Ishikawa (cell line): Measurements from ENCODE around the gene RD3L.

ENCODE experiments used
- CEBPB ChIP-seq: IDR thresholded peaks from 2 replicates; pipeline ENCODE4 v1.6.1; 2012
- CREB1 ChIP-seq: IDR thresholded peaks from 2 replicates; pipeline ENCODE4 v1.6.1; 2012; ENCODE audit warnings: low read depth
- EGR1 ChIP-seq: IDR thresholded peaks from 2 replicates; pipeline ENCODE4 v1.6.1; 2012
- EP300 ChIP-seq: IDR thresholded peaks from 2 replicates; pipeline ENCODE4 v1.6.1; 2012; ENCODE audit warnings: borderline replicate concordance
- FOXM1 ChIP-seq: IDR thresholded peaks from 2 replicates; pipeline ENCODE4 v1.6.1; 2012; ENCODE audit warnings: low read depth, borderline replicate concordance
- MAX ChIP-seq: IDR thresholded peaks from 2 replicates; pipeline ENCODE4 v1.6.1; 2012
- NFIC ChIP-seq: IDR thresholded peaks from 2 replicates; pipeline ENCODE4 v1.6.1; 2012
- RAD21 ChIP-seq: IDR thresholded peaks from 2 replicates; pipeline ENCODE4 v1.6.1; 2012; ENCODE audit warnings: low read depth
- REST ChIP-seq: IDR thresholded peaks from 2 replicates; pipeline ENCODE4 v1.6.1; 2012; ENCODE audit warnings: low read depth, mild to moderate bottlenecking
- TAF1 ChIP-seq: IDR thresholded peaks from 2 replicates; pipeline ENCODE4 v1.6.1; 2012; ENCODE audit warnings: low read depth, mild to moderate bottlenecking
- TCF12 ChIP-seq: IDR thresholded peaks from 2 replicates; pipeline ENCODE4 v1.6.1; 2012; ENCODE audit warnings: low read depth
- TEAD4 ChIP-seq: IDR thresholded peaks from 2 replicates; pipeline ENCODE4 v1.6.1; 2012
- USF1 ChIP-seq: IDR thresholded peaks from 2 replicates; pipeline ENCODE4 v1.6.1; 2012
- YY1 ChIP-seq: IDR thresholded peaks from 2 replicates; pipeline ENCODE4 v1.6.1; 2012; ENCODE audit warnings: low read depth
- ZBTB7A ChIP-seq: IDR thresholded peaks from 2 replicates; pipeline ENCODE4 v1.6.1; 2012; ENCODE audit warnings: low read depth

The RD3L gene

GRCh38 chr14:103898711-103899110, 43.6 kb downstream of the RD3L start:
- no peak for TF ChIP-seq ZBTB7A
- no peak for TF ChIP-seq CREB1
- TF ChIP-seq FOXM1: no peak
- no peak for TF ChIP-seq NFIC

GRCh38 chr14:103898204-103898603, 44.1 kb downstream of the RD3L start:
- no peak for TF ChIP-seq EGR1
- TF ChIP-seq CREB1: no peak
- no peak for TF ChIP-seq MAX
- TF ChIP-seq YY1: no peak
- no peak for TF ChIP-seq FOXM1
- no peak for TF ChIP-seq TCF12
- no peak for TF ChIP-seq EP300
- TF ChIP-seq TEAD4: no peak
- TF ChIP-seq REST: no peak
- TF ChIP-seq CEBPB: no peak
- no peak for TF ChIP-seq RAD21
- no peak for TF ChIP-seq ZBTB7A
- TF ChIP-seq NFIC: no peak

- TF ChIP-seq MAX (0 out of 2 replicates have a peak, but pooled peaks have one; percentile 22), YY1 (no peak), CEBPB (no peak), TCF12 (0 out of 2 replicates have a peak, but pooled peaks have one; percentile 18), TEAD4 (0 out of 2 replicates have a peak, but pooled peaks have one; percentile 21), RAD21 (no peak), EGR1 (no peak), USF1 (no peak), REST (no peak), EP300 (no peak), FOXM1 (no peak), NFIC (peak; percentile 91)
These were observed 45.0 kb downstream of the RD3L start for GRCh38 chr14:103897075-103897947.

- TF ChIP-seq EGR1: no peak
- TF ChIP-seq CREB1: no peak
These were observed 45.8 kb downstream of the RD3L start for GRCh38 chr14:103896578-103896977.

- TF ChIP-seq REST (no peak), EGR1 (no peak), TAF1 (no peak)
These were observed 47.6 kb downstream of the RD3L start for GRCh38 chr14:103894723-103895059.
